OCI-LY7 (cell line): ENCODE data around the gene PCGF3. TPM values are rescaled to one million over a fixed set of nuclear protein-coding genes. Genes with fewer than 3 reads are reported as not detected.

Experiments
- BruUV-seq: library from RNA; stranded (reverse); fragments of 400-500 nt; replicated peaks from 2 replicates; lab custom pipeline; 2021; lab: Mats Ljungman, UMichigan
- CTCF ChIA-PET: fragments of 300-600 bp; sonication (Branson Sonifier 250); formaldehyde crosslinking; loops from one replicate; lab custom pipeline; 2022; ENCODE audit warnings: antibody characterized with exemption; ENCODE audit not compliant: unreplicated experiment; lab: Charles Lee
- POLR2A ChIA-PET: fragments of 300-600 bp; sonication (Branson Sonifier 250); formaldehyde crosslinking; loops from one replicate; lab custom pipeline; 2022; ENCODE audit warnings: antibody characterized with exemption; lab: Charles Lee
- DNase-seq: peaks from one replicate; pipeline ENCODE4 v3.0.0-alpha.2; 2015; ENCODE audit warnings: low spot score
- H2AFZ ChIP-seq: fragments of 200-600 bp; sonication (generic), shearing (Covaris generic); 2 replicates; pipeline ENCODE4 v1.6.1; 2014; ENCODE audit warnings: mild to moderate bottlenecking, antibody characterized with exemption, low read length, moderate library complexity
- H3K27ac ChIP-seq: fragments of 200-600 bp; sonication (generic); 2 replicates; pipeline ENCODE4 v1.5.1; 2014; ENCODE audit warnings: mixed run types, low read depth, mild to moderate bottlenecking, moderate library complexity, low read length, inconsistent platforms; ENCODE audit not compliant: poor library complexity, severe bottlenecking
- H3K36me3 ChIP-seq: fragments of 200-600 bp; sonication (generic); 2 replicates; pipeline ENCODE4 v1.6.1; 2014; ENCODE audit warnings: mild to moderate bottlenecking, antibody characterized with exemption, low read length, moderate library complexity, mixed read lengths; ENCODE audit not compliant: insufficient read depth
- H3K4me1 ChIP-seq: fragments of 200-600 bp; sonication (generic); 2 replicates; pipeline ENCODE4 v1.5.1; 2014; ENCODE audit warnings: mild to moderate bottlenecking, low read length; ENCODE audit not compliant: insufficient read depth, poor library complexity, severe bottlenecking
- H3K4me2 ChIP-seq: fragments of 200-600 bp; sonication (generic); 2 replicates; pipeline ENCODE4 v1.6.1; 2014; ENCODE audit warnings: mild to moderate bottlenecking, low read length
- H3K4me3 ChIP-seq: fragments of 200-600 bp; sonication (generic); 2 replicates; pipeline ENCODE4 v1.5.1; 2014; ENCODE audit warnings: mild to moderate bottlenecking, low read depth, low read length; ENCODE audit not compliant: poor library complexity, severe bottlenecking
- H3K79me2 ChIP-seq: fragments of 200-600 bp; sonication (generic); 2 replicates; pipeline ENCODE4 v1.6.1; 2016; ENCODE audit warnings: low read depth, mild to moderate bottlenecking, low read length, moderate library complexity, mixed read lengths; ENCODE audit not compliant: insufficient read depth
- H3K9me2 ChIP-seq: fragments of 200-600 bp; sonication (generic); 2 replicates; pipeline ENCODE4 v1.6.1; 2016; ENCODE audit warnings: mild to moderate bottlenecking, low read length, mixed read lengths; ENCODE audit not compliant: insufficient read depth
- H3K9me3 ChIP-seq: fragments of 200-600 bp; sonication (generic); 2 replicates; pipeline ENCODE4 v1.6.1; 2014; ENCODE audit warnings: mild to moderate bottlenecking, mixed run types, low read length, mixed read lengths
- H4K20me1 ChIP-seq: fragments of 200-600 bp; sonication (generic); 2 replicates; pipeline ENCODE4 v1.6.1; 2014; ENCODE audit warnings: mild to moderate bottlenecking, antibody characterized with exemption, low read length, moderate library complexity, mixed read lengths; ENCODE audit not compliant: insufficient read depth
- CTCF ChIP-seq: fragments of 200-600 bp; sonication (generic); conservative IDR thresholded peaks from 2 replicates; pipeline ENCODE4 v1.5.1; 2014; ENCODE audit warnings: mild to moderate bottlenecking, antibody characterized with exemption, low read length, moderate library complexity, mixed read lengths
- EZH2phosphoT487 ChIP-seq: fragments of 200-600 bp; sonication (generic); IDR thresholded peaks from 2 replicates; pipeline ENCODE4 v1.6.1; 2018; ENCODE audit warnings: low read depth, borderline replicate concordance, mild to moderate bottlenecking, mixed run types, antibody characterized with exemption, low read length, moderate library complexity, mixed read lengths
- intact Hi-C: fragments of 100-400 bp; cut with micrococcal nuclease; formaldehyde crosslinking; loops from one replicate; pipeline ENCODE4 v1.10.0; 2022; ENCODE audit not compliant: unreplicated experiment
- total RNA-seq, 2 experiments: library from RNA; depleted of rRNA in 1 of 2; stranded (reverse); fragments of >200 nt in 1 of 2; shearing (Covaris generic) in 1 of 2; gene quantifications; 2 replicates each; pipeline ENCODE4 v1.2.3, GENCODE V29; 2014 to 2022

The PCGF3 gene
- total RNA-seq, 2 experiments from 2014 or later, result 33.8 to 50.2 TPM

- H3K79me2 ChIP-seq, result peaks cover 50% of the 10 kb centered on the region; the same call in 1 of the 2 replicates
- no peak overlapping the region for H3K4me3 ChIP-seq
- intact Hi-C loops, result no loop called here
- no peaks in the 10 kb centered on the region for H3K4me1 ChIP-seq
- TF ChIP-seq EZH2phosphoT487 (no peak), CTCF (no peak)
- no peak overlapping the region for H3K27ac ChIP-seq
- no peak overlapping the region for H2AFZ ChIP-seq
- no peaks in the 10 kb centered on the region; the same call in 1 of the 2 replicates for H3K9me3 ChIP-seq
- peaks cover 92% of the 10 kb centered on the region for H3K36me3 ChIP-seq
- ChIA-PET POLR2A (no interaction called here), CTCF (no interaction called here)
- no peak overlapping the region for H3K4me2 ChIP-seq
- no TSS peak for BruUV-seq
- no peaks in the 10 kb centered on the region for H3K9me2 ChIP-seq
- DNase-seq, result no peak
- H4K20me1 ChIP-seq, result no peaks in the 10 kb centered on the region; the same call in 1 of the 2 replicates
These were observed 65.8 kb downstream of the PCGF3 start for GRCh38 chr4:771464-771863.

GRCh38 chr4:772118-772517 is 66.5 kb downstream of the PCGF3 start:
- intact Hi-C loops, result no loop called here
- Histone ChIP-seq H4K20me1 (no peaks in the 10 kb centered on the region; the same call in 1 of the 2 replicates), H3K9me2 (no peaks in the 10 kb centered on the region), H3K27ac (no peak overlapping the region), H3K79me2 (peaks cover 57% of the 10 kb centered on the region), H3K4me3 (no peak overlapping the region), H3K36me3 (peaks cover 91% of the 10 kb centered on the region), H3K9me3 (no peaks in the 10 kb centered on the region; the same call in 1 of the 2 replicates), H3K4me1 (no peaks in the 10 kb centered on the region), H2AFZ (no peak overlapping the region), H3K4me2 (no peak overlapping the region)
- TF ChIP-seq CTCF, result no peak
- no peak for TF ChIP-seq EZH2phosphoT487
- POLR2A ChIA-PET, result no interaction called here
- CTCF ChIA-PET, result no interaction called here
- no peak for DNase-seq
- no TSS peak for BruUV-seq

GRCh38 chr4:772776-773175 is 67.1 kb downstream of the PCGF3 start:
- DNase-seq, result no peak
- H3K4me1 ChIP-seq, result no peaks in the 10 kb centered on the region
- no peaks in the 10 kb centered on the region for H3K9me2 ChIP-seq
- H3K36me3 ChIP-seq, result peaks cover 91% of the 10 kb centered on the region
- no peak overlapping the region for H2AFZ ChIP-seq
- ChIA-PET POLR2A (no interaction called here), CTCF (no interaction called here)
- no peaks in the 10 kb centered on the region; the same call in 1 of the 2 replicates for H4K20me1 ChIP-seq
- TF ChIP-seq EZH2phosphoT487 (no peak), CTCF (no peak)
- no TSS peak for BruUV-seq
- H3K9me3 ChIP-seq, result no peaks in the 10 kb centered on the region; the same call in 1 of the 2 replicates
- intact Hi-C loops, result no loop called here
- peaks cover 63% of the 10 kb centered on the region for H3K79me2 ChIP-seq
- no peak overlapping the region for H3K4me3 ChIP-seq
- no peak overlapping the region for H3K27ac ChIP-seq
- H3K4me2 ChIP-seq, result no peak overlapping the region
